HUES48 (cell line): Measurements from ENCODE around the gene TLCD3B.

Experiments
- H3K27ac ChIP-seq: one replicate; pipeline ENCODE4 v1.7.0; 2013; ENCODE audit warnings: low read depth, low read length, inconsistent platforms
- H3K27me3 ChIP-seq: 2 replicates; pipeline ENCODE4 v1.6.1; 2013; ENCODE audit warnings: mild to moderate bottlenecking, low read length; ENCODE audit not compliant: control insufficient read depth, insufficient read depth
- H3K36me3 ChIP-seq: 2 replicates; pipeline ENCODE4 v1.6.1; 2013; ENCODE audit warnings: low read length; ENCODE audit not compliant: control insufficient read depth, insufficient read depth
- H3K4me1 ChIP-seq: 2 replicates; pipeline ENCODE4 v1.6.1; 2013; ENCODE audit warnings: mild to moderate bottlenecking, low read length; ENCODE audit not compliant: control insufficient read depth, insufficient read depth
- H3K4me3 ChIP-seq: 2 replicates; pipeline ENCODE4 v1.5.1; 2013; ENCODE audit warnings: mild to moderate bottlenecking, low read depth, low read length
- H3K9ac ChIP-seq: 2 replicates; pipeline ENCODE4 v1.6.1; 2013; ENCODE audit warnings: mild to moderate bottlenecking, low read depth, low read length, moderate library complexity
- H3K9me3 ChIP-seq: 2 replicates; pipeline ENCODE4 v1.6.1; 2013; ENCODE audit warnings: low read length; ENCODE audit not compliant: control insufficient read depth, insufficient read depth

The TLCD3B gene

GRCh38 chr16:29986931-29987330 is 44.1 kb downstream of the TLCD3B start:
- H3K9me3 ChIP-seq = no peaks in the 10 kb centered on the region
- H3K9ac ChIP-seq = no peak overlapping the region
- H3K27me3 ChIP-seq = no peaks in the 10 kb centered on the region
- H3K36me3 ChIP-seq = peaks cover 93% of the 10 kb centered on the region
- H3K4me3 ChIP-seq = no peak overlapping the region
- no peak overlapping the region for H3K27ac ChIP-seq
- H3K4me1 ChIP-seq = no peaks in the 10 kb centered on the region

- Histone ChIP-seq H3K4me3 (no peak overlapping the region), H3K27me3 (no peaks in the 10 kb centered on the region), H3K9ac (no peak overlapping the region), H3K27ac (no peak overlapping the region), H3K4me1 (no peaks in the 10 kb centered on the region), H3K36me3 (peaks cover 95% of the 10 kb centered on the region), H3K9me3 (no peaks in the 10 kb centered on the region)
Observed at GRCh38 chr16:29986231-29986630, 44.8 kb downstream of the TLCD3B start.

- H3K36me3 ChIP-seq = peaks cover 98% of the 10 kb centered on the region
- H3K9ac ChIP-seq = no peak overlapping the region
- H3K4me1 ChIP-seq = no peaks in the 10 kb centered on the region
Observed at GRCh38 chr16:29985271-29985811, 45.7 kb downstream of the TLCD3B start.

GRCh38 chr16:29984764-29985147 is 46.3 kb downstream of the TLCD3B start:
- no peak overlapping the region for H3K9ac ChIP-seq
- H3K36me3 ChIP-seq = peaks cover 98% of the 10 kb centered on the region

More at GRCh38 chr16:29985271-29985811, 45.7 kb downstream of the TLCD3B start:
- H3K27me3 ChIP-seq = no peaks in the 10 kb centered on the region
- no peak overlapping the region for H3K27ac ChIP-seq
- no peak overlapping the region for H3K4me3 ChIP-seq
- H3K9me3 ChIP-seq = no peaks in the 10 kb centered on the region

GRCh38 chr16:29984137-29984763 is 46.8 kb downstream of the TLCD3B start:
- Histone ChIP-seq H3K4me1 (no peaks in the 10 kb centered on the region), H3K9ac (no peak overlapping the region), H3K27ac (no peak overlapping the region), H3K9me3 (no peaks in the 10 kb centered on the region), H3K4me3 (no peak overlapping the region), H3K36me3 (peaks cover 98% of the 10 kb centered on the region), H3K27me3 (no peaks in the 10 kb centered on the region)

More at GRCh38 chr16:29984764-29985147, 46.3 kb downstream of the TLCD3B start:
- Histone ChIP-seq H3K27me3 (no peaks in the 10 kb centered on the region), H3K27ac (no peak overlapping the region), H3K4me1 (no peaks in the 10 kb centered on the region), H3K9me3 (no peaks in the 10 kb centered on the region), H3K4me3 (no peak overlapping the region)

- H3K27ac ChIP-seq = no peak overlapping the region
- H3K9me3 ChIP-seq = no peaks in the 10 kb centered on the region
- no peak overlapping the region for H3K4me3 ChIP-seq
- H3K27me3 ChIP-seq = no peaks in the 10 kb centered on the region
- H3K36me3 ChIP-seq = peaks cover 99% of the 10 kb centered on the region
- no peak overlapping the region for H3K9ac ChIP-seq
- H3K4me1 ChIP-seq = no peaks in the 10 kb centered on the region
Observed at GRCh38 chr16:29983420-29984136, 47.5 kb downstream of the TLCD3B start.

GRCh38 chr16:29982560-29983419 is 48.3 kb downstream of the TLCD3B start:
- H3K27ac ChIP-seq = no peak overlapping the region
- H3K4me1 ChIP-seq = no peaks in the 10 kb centered on the region
- H3K27me3 ChIP-seq = no peaks in the 10 kb centered on the region
- no peaks in the 10 kb centered on the region for H3K9me3 ChIP-seq
- no peak overlapping the region for H3K4me3 ChIP-seq
- H3K36me3 ChIP-seq = peaks cover 99% of the 10 kb centered on the region
- H3K9ac ChIP-seq = no peak overlapping the region

- no peak overlapping the region for H3K4me3 ChIP-seq
- peaks cover 23% of the 10 kb centered on the region for H3K4me1 ChIP-seq
- no peaks in the 10 kb centered on the region for H3K9me3 ChIP-seq
- H3K27me3 ChIP-seq = no peaks in the 10 kb centered on the region
- peaks cover 62% of the 10 kb centered on the region for H3K36me3 ChIP-seq
- no peak overlapping the region for H3K27ac ChIP-seq
- H3K9ac ChIP-seq = no peak overlapping the region
Observed at GRCh38 chr16:29978564-29979270, 52.4 kb downstream of the TLCD3B start.

GRCh38 chr16:29978081-29978480 is 53.0 kb downstream of the TLCD3B start:
- Histone ChIP-seq H3K9me3 (peaks cover 1% of the 10 kb centered on the region), H3K4me3 (no peak overlapping the region), H3K9ac (no peak overlapping the region), H3K27ac (no peak overlapping the region), H3K36me3 (peaks cover 56% of the 10 kb centered on the region), H3K4me1 (peaks cover 23% of the 10 kb centered on the region), H3K27me3 (no peaks in the 10 kb centered on the region)

GRCh38 chr16:29977063-29977825 is 53.8 kb downstream of the TLCD3B start:
- Histone ChIP-seq H3K9ac (no peak overlapping the region), H3K36me3 (peaks cover 48% of the 10 kb centered on the region), H3K9me3 (peaks cover 9% of the 10 kb centered on the region), H3K27me3 (peaks cover 7% of the 10 kb centered on the region), H3K4me1 (peaks cover 23% of the 10 kb centered on the region), H3K27ac (no peak overlapping the region), H3K4me3 (no peak overlapping the region)
